ENCODE results near the gene MCTP2. TPM values are rescaled to one million over a fixed set of nuclear protein-coding genes. Genes with fewer than 3 reads are reported as not detected.

MCTP2 gene
- total RNA-seq, 1 donor from 2014 or later = 1.5 TPM

DNA sequence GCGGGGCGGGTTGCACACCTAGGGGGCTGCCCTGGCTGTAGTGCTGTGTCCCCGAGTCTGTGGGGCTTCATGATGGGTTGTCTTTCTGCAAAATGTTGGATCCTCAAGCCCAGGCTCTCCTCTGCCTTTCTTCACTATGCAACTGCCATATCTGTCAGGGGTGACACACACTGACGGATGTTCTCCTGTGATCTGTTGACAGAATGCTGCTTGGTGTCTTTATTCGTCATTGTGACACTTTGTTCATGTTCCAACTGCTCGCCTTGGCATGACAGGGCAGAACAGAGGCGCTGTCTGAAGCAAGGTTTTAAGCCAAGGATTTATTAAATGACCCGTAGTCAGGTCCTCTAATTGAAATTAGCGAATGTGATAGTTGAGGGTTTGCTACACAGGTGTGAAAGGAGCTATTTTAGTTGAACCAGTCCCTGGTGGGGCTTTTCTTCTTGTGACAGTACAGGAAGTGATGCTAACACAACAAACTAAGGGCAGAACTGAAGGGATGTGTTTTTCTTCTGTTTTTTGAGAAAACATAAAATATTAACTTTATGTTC, 173.4 kb downstream of the MCTP2 start:
- Mint-ChIP-seq H3K27me3 (ENCODE audit: unreplicated experiment) (peaks cover 3% of the 10 kb centered on the region), H3K4me1 (ENCODE audit: unreplicated experiment) (peaks cover 40% of the 10 kb centered on the region), H3K27ac (ENCODE audit: unreplicated experiment) (no peak overlapping the region), H3K9me3 (ENCODE audit: unreplicated experiment) (no peaks in the 10 kb centered on the region), H3K36me3 (ENCODE audit: low read depth, unreplicated experiment) (no peaks in the 10 kb centered on the region), H3K4me3 (ENCODE audit: unreplicated experiment) (no peak overlapping the region)
- DNase-seq (ENCODE audit: low spot score) = no peak
- no peak for TF ChIP-seq CTCF (IDR thresholded peaks at IDR 0.05; ENCODE audit: unreplicated experiment)

- Mint-ChIP-seq H3K27me3 (ENCODE audit: unreplicated experiment) (peaks cover 2% of the 10 kb centered on the region), H3K9me3 (ENCODE audit: unreplicated experiment) (no peaks in the 10 kb centered on the region), H3K4me1 (ENCODE audit: unreplicated experiment) (peaks cover 22% of the 10 kb centered on the region), H3K36me3 (ENCODE audit: low read depth, unreplicated experiment) (no peaks in the 10 kb centered on the region), H3K27ac (ENCODE audit: unreplicated experiment) (no peak overlapping the region), H3K4me3 (ENCODE audit: unreplicated experiment) (no peak overlapping the region)
- TF ChIP-seq CTCF (IDR thresholded peaks at IDR 0.05; ENCODE audit: unreplicated experiment) = no peak
- no peak for DNase-seq (ENCODE audit: low spot score)
Observed at GRCh38 chr15:94411285-94411684, 179.9 kb downstream of the MCTP2 start.

DNA sequence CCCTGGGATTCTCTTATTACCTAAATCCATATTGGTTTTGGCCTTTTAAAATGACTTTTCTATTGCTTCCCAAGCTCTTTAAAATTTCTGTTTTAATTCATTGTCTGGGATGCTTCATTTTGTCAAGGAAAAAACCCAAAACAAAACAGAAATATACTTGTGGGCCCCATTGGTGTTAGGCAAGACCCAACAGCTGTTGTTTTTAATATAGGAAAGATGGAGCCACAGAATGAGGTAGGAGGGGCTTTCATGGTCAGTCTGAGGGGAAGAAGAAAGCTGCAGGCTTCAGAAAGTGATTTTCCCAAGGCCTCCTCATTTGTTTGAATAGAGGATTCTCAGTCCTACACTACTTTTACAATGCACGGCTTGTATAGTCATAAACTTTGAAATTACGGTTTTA, 180.5 kb downstream of the MCTP2 start:
- no peak for DNase-seq (ENCODE audit: low spot score)
- Mint-ChIP-seq H3K27ac (ENCODE audit: unreplicated experiment) (no peak overlapping the region), H3K4me1 (ENCODE audit: unreplicated experiment) (peaks cover 22% of the 10 kb centered on the region), H3K36me3 (ENCODE audit: low read depth, unreplicated experiment) (no peaks in the 10 kb centered on the region), H3K27me3 (ENCODE audit: unreplicated experiment) (peaks cover 2% of the 10 kb centered on the region), H3K4me3 (ENCODE audit: unreplicated experiment) (no peak overlapping the region), H3K9me3 (ENCODE audit: unreplicated experiment) (no peaks in the 10 kb centered on the region)
- no peak for TF ChIP-seq CTCF (IDR thresholded peaks at IDR 0.05; ENCODE audit: unreplicated experiment)

DNA sequence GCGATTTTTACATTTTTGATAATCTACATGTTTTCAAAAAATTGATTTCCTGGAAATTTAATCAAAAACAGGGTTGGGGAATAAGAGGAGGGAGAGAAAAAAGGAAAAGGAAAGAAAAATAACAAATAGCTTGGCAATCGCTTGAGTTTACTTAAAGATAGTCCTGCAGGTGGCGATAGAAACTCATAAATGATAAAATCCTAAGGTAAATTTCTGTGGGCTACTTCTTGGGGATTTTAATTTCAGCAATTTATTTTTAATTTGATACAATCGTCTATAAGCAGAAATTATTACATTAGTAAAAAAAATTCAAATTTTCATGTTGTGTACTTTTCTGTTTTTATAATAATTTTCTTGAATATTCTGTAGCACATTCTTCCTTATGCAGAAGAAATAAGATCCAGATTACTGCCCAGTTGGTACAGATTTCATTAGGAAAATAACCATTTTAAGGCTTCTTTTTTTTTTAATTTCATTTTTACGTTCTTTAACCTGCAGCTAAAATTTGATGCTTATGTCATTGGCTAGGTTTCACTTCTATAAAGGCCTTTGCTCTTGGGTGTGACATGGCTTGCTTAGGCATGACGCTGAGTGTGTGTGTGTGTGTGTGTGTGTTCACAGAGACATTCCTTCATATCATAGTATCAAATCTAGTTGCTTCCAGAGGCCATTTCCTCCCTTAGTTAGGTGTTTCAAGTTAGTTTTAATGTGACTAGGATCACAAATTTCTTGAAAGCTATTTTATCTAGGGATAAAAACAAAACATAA, 181.8 kb downstream of the MCTP2 start:
- Mint-ChIP-seq H3K4me3 (ENCODE audit: unreplicated experiment) (no peak overlapping the region), H3K9me3 (ENCODE audit: unreplicated experiment) (no peaks in the 10 kb centered on the region), H3K27ac (ENCODE audit: unreplicated experiment) (no peak overlapping the region), H3K36me3 (ENCODE audit: low read depth, unreplicated experiment) (no peaks in the 10 kb centered on the region), H3K27me3 (ENCODE audit: unreplicated experiment) (peaks cover 2% of the 10 kb centered on the region), H3K4me1 (ENCODE audit: unreplicated experiment) (peaks cover 22% of the 10 kb centered on the region)
- DNase-seq (ENCODE audit: low spot score) = peak; percentile 16
- TF ChIP-seq CTCF (IDR thresholded peaks at IDR 0.05; ENCODE audit: unreplicated experiment) = peak; percentile 60

DNA sequence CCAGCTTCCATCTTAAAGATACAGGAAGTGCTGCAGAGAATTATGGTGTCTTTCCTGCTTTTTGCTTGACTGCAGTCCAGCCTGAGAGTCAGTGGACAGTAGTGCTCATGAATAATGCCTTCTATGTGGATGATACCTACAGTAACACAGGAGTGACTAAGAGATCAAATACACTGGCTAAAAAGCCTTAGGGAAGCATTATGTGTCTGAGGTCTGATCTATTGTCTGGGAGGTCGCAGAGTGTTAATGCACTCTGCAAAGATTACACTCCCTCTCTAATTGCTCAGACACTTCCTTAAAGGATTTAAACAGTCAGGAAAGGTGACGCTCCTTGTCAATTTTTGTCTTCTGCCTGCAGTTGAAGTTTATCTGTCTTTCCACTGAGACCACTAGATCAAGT, 183.6 kb downstream of the MCTP2 start:
- no peak for TF ChIP-seq CTCF (IDR thresholded peaks at IDR 0.05; ENCODE audit: unreplicated experiment)
- Mint-ChIP-seq H3K27ac (ENCODE audit: unreplicated experiment) (no peak overlapping the region), H3K4me3 (ENCODE audit: unreplicated experiment) (no peak overlapping the region), H3K9me3 (ENCODE audit: unreplicated experiment) (no peaks in the 10 kb centered on the region), H3K36me3 (ENCODE audit: low read depth, unreplicated experiment) (no peaks in the 10 kb centered on the region), H3K4me1 (ENCODE audit: unreplicated experiment) (peaks cover 22% of the 10 kb centered on the region), H3K27me3 (ENCODE audit: unreplicated experiment) (peaks cover under 1% of the 10 kb centered on the region)
- no peak for DNase-seq (ENCODE audit: low spot score)
